Small intestine (tissue), 7 donors: Measurements from ENCODE around the gene ARL6IP4. TPM values are rescaled to one million over a fixed set of nuclear protein-coding genes. Genes with fewer than 3 reads are reported as not detected.

ENCODE experiments used
- DNase-seq, 2 donors: peaks; one replicate each; pipeline versions ENCODE4 v3.0.0 to v3.0.0-alpha.2; 2013
- FAIRE-seq: peaks from 2 replicates; lab custom pipeline; 2012; peaks lifted over from hg19 to GRCh38; lab: Jason Lieb, UNC
- H3K27ac ChIP-seq, 3 donors: one replicate each; pipeline ENCODE4 v1.5.1; 2013; ENCODE audit warnings: low read length in 2 of 3, mild to moderate bottlenecking in 2 of 3, control low read depth in 1 of 3, inconsistent platforms in 1 of 3, low read depth in 1 of 3, moderate library complexity in 1 of 3
- H3K27me3 ChIP-seq, 3 donors: one replicate each; pipeline ENCODE4 v1.6.1; 2013; ENCODE audit warnings: low read length in 3 of 3, inconsistent platforms in 1 of 3; ENCODE audit not compliant: control insufficient read depth in 3 of 3, insufficient read depth in 3 of 3
- H3K36me3 ChIP-seq, 3 donors: one replicate each; pipeline ENCODE4 v1.6.1; 2013; ENCODE audit warnings: low read length in 3 of 3, inconsistent platforms in 1 of 3, low read depth in 1 of 3, mild to moderate bottlenecking in 1 of 3, moderate library complexity in 1 of 3; ENCODE audit not compliant: control insufficient read depth in 3 of 3, insufficient read depth in 2 of 3
- H3K4me1 ChIP-seq, 3 donors: one replicate each; pipeline ENCODE4 v1.6.1; 2013; ENCODE audit warnings: low read length in 2 of 3, inconsistent platforms in 1 of 3, low read depth in 1 of 3, mild to moderate bottlenecking in 1 of 3, moderate library complexity in 1 of 3; ENCODE audit not compliant: control insufficient read depth in 3 of 3, insufficient read depth in 2 of 3
- H3K4me3 ChIP-seq, 3 donors: one replicate each; pipeline ENCODE4 v1.5.1; 2013; ENCODE audit warnings: low read length in 3 of 3, control low read depth in 1 of 3, inconsistent platforms in 1 of 3, low read depth in 1 of 3, mild to moderate bottlenecking in 1 of 3, moderate library complexity in 1 of 3
- H3K9me3 ChIP-seq, 2 donors: one replicate each; pipeline ENCODE4 v1.6.1; 2013; ENCODE audit warnings: low read depth in 1 of 2, low read length in 1 of 2; ENCODE audit not compliant: control insufficient read depth in 2 of 2, insufficient read depth in 1 of 2
- WGBS, 3 donors: extraction: QIAGEN DNeasy Blood & Tissue Kit; methylation state at CpG; one replicate each; pipeline ENCODE4 v1.1.7; 2013; 5-methylcytosine and 5-hydroxymethylcytosine counted together
- polyA plus RNA-seq, 4 donors: library from polyadenylated mRNA; stranded (reverse) in 3 of 4; unstranded in 1 of 4; fragments of 200-250 nt in 3 of 4; fragments of 120-200 nt in 1 of 4; gene quantifications; one replicate each; pipeline versions ENCODE4 v1.2.1 to v1.2.3, GENCODE V29; 2013
- donor health status: healthy with polysubstance abuse.
- donor health status: control.
- donor health status: control.
- donor health status: Bipolar disorder and iron deficiency.
- donor health status: healthy.

Gene ARL6IP4
- polyA plus RNA-seq, 4 donors, result 197 to 434 (median 332) TPM

DNA sequence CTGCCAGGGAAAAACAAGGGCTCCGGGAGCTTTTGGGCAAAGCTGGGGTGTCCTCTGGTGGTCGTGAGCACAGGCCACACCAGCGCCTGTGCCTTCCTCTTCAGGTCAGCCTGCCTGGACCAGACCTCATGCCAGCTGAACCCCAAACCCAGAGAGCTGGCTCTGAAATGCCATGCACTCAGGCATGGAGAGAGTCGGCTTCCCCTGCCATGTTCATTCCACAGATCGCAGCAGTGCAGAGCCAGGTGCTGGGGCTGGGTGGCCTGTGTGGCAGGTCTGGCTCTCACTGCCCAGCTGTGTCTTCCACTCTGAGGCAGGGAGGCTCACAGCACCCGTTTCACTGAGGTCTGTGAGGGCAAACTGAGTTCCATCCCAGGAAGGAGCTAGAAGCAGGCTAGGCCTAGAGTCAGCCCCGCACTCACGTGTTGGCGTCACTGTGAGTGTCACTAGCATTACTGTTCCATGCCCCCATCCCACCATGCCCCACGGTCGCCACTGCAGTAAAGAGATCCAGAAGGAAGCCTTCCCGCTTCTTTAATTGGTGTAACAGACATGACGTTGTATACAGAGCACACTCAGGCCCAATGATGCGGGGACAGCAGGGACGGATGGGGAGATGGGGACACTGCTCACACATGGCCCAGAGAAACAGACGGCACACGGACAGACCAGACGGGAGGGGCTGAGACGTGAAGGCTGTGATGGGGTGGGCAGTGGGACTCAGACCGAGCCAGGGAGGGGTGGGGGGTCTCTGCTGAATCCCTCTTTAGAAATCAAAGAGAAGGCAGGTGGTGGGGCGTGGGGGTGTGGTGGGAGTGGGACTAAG is 2.7 kb downstream of the ARL6IP4 start:
- 79 to 86% (median 79%) methylated on average over 21 of the region's 21 CpGs for WGBS, 3 donors
- Histone ChIP-seq H3K27me3 (no peaks in the 10 kb centered on the region), H3K4me3 (no peak overlapping the region), H3K4me1 (peaks cover 4 to 52% (median 10%) of the 10 kb centered on the region in 3 donors), H3K36me3 (peaks cover 0 to 72% (median 8%) of the 10 kb centered on the region in 3 donors), H3K9me3 (no peaks in the 10 kb centered on the region), H3K27ac (peak overlapping the region in 1 of 3 donors; percentile 82)
- DNase-seq (no peak), FAIRE-seq (no peak)

DNA sequence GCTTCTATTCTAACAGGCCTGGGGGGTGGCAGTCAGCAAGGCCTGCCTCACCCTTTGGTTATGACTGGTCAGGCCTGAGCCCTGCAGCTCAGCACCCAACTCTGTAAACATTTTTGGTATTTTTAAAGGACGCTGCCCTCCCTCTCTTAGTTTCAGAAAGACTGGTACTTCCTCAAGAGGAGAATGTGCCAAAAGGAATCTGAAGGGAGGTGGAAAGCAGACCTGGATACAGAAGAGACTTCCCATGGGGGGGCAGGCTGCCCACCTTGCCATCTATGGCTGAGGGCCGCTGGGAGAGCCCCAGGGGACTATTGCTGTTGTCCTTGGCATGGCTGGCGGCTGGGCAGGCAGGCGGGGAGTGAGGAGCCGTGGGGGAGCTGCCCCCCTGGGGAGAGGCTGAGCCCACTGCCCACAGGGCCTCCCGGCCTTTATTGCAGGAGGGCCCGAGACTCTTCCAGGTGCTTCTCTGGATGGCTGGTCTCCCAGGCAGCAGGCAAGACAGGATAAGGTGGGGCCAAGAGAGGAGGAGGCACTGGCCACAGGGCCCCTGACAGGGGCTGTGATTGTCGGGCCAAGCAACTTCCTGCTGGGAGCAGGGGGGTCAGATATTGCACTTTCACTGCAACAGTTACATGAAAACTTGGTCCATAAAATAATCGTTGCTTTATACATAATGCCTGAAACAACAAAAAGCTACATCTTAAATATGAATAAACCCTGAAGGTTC is 3.5 kb downstream of the ARL6IP4 start:
- DNase-seq, result peak in 1 of 2 donors; percentile 74
- H3K9me3 ChIP-seq, result no peaks in the 10 kb centered on the region
- FAIRE-seq, result no peak
- peak overlapping the region; percentile 10 to 82 (median 30) for H3K27ac ChIP-seq
- H3K4me3 ChIP-seq, result peak overlapping the region in 1 of 3 donors; percentile 7
- H3K4me1 ChIP-seq, result peaks cover 4 to 49% (median 10%) of the 10 kb centered on the region in 3 donors
- peaks cover 0 to 72% (median 8%) of the 10 kb centered on the region in 3 donors for H3K36me3 ChIP-seq
- 42 to 52% (median 46%) methylated on average over 9 of the region's 9 CpGs for WGBS, 3 donors
- no peaks in the 10 kb centered on the region for H3K27me3 ChIP-seq

DNA sequence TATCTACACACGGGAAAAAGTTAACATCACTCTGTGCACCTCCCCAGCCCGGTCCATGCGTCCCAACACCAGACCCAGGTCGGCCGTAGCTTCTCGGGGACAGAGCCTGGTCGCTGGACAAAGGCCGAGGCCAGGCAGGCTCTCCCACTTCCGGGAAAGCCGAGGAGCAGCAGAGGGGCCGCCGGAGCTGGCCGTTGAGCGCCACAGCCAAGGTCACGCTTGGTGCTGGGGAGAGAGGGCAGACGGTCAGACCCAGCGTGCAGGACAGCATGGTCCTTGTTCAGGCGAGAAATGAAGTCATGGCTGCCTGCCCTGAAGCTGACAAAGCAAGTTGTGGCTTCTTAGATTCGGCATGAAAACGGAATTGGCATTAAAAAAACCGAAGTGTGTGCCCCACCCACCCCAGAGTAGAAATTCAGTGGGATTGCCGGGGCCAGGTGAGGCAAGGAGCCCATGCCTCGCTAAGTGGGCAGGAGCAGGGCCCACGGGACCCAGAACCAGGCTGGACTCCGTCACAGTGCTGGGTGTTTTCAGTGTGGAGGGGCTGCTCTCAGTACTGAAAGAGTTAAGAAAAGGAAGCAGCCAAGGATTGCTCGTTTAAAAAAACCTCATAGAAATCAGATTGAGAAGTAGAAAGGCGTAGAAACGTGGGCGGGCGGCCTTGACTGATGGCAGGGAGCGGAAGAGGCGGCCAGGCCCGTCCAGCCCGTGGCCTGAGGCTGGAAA is 4.3 kb downstream of the ARL6IP4 start:
- Histone ChIP-seq H3K4me1 (peaks cover 4 to 41% (median 5%) of the 10 kb centered on the region in 3 donors), H3K27me3 (no peaks in the 10 kb centered on the region), H3K4me3 (no peak overlapping the region), H3K9me3 (no peaks in the 10 kb centered on the region), H3K36me3 (peaks cover 0 to 72% (median 8%) of the 10 kb centered on the region in 3 donors), H3K27ac (peak overlapping the region in 2 of 3 donors; percentile 46 to 82)
- no peak for FAIRE-seq
- DNase-seq, result peak in 1 of 2 donors; percentile 52
- 44 to 65% (median 58%) methylated on average over 34 of the region's 34 CpGs for WGBS, 3 donors

DNA sequence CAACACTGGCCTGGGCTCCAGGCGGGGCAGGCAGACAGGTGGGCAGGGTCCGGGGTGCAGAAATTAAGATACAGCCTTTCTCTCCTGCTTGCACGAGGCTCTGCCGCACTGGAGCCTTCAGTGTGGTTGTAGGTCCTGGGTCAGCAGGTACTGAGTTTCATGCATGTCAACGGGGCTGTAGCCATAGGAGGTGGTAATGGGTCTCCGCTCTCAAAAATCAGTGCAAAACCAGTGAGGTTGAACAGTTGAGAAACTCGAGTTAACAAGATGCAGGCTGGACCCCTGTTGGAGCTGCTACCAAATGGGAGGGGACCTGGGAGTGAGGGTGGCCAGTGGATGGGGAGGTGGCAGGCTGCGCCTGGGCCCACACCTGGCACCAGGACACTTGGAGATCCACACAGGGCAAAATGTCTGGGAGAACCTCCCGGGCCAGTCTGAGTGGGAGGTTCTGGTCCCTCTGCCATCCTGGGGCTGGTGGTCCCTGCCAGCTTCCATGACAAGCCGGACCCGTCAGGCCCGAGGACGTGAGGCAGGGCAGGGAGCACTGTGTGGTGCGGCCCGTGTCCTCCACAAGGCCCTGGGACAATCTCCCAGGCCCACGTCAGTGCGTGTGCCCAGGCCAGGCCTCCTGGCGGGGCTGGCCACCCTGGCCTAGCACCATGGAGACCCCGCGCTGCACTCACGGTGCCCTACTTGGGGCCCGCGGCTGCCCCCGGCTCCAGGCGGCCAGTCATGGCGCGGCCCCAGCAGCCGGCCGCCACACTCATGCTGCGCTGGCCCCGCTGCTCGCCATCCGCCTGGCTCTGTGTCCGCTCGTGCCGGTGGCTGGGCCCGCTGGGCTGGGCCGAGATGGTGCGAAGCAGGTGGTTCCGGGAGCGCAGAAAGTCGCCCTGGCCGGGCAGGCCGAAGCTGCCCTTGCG is 5.1 kb downstream of the ARL6IP4 start:
- no peaks in the 10 kb centered on the region for H3K27me3 ChIP-seq
- no peak for FAIRE-seq
- H3K4me3 ChIP-seq, result no peak overlapping the region
- peaks cover 0 to 80% (median 8%) of the 10 kb centered on the region in 3 donors for H3K36me3 ChIP-seq
- peaks cover 4 to 39% (median 4%) of the 10 kb centered on the region in 3 donors for H3K4me1 ChIP-seq
- no peaks in the 10 kb centered on the region for H3K9me3 ChIP-seq
- H3K27ac ChIP-seq, result peak overlapping the region in 2 of 3 donors; percentile 46 to 82
- no peak for DNase-seq
- 89 to 92% (median 90%) methylated on average over 29 to 45 of the region's 45 CpGs for WGBS, 3 donors

DNA sequence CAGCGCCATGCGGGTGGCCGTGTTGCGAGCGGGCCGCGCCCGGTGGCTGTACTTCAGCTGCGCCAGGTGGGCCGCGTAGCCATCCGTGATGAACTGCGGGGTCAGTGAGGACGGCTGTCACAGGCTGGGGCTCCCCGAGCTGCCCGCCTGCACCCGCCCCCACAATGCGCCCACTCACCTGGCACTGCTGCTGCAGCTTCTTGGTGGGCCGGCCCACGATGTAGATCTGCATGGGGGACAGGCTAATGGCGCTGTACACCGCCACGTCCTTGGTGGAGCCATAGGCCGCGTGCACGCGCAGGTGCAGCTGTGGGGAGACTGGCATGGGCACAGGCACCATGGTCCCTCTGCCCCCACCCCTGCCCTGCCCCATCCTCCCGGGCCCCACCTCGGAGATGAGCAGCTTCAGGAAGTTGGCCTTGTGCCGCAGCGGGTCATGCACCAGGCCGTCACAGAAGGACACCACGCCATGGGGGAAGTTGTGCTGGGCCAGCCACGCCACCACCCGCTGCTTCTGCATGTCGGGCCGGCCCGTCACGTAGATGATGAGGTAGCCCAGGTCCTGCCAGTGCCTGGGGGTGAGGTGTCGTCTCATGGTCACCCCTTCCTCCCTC is 5.9 kb downstream of the ARL6IP4 start:
- no peak overlapping the region for H3K27ac ChIP-seq
- FAIRE-seq (no peak), DNase-seq (no peak)
- WGBS, 3 donors, result 95 to 97% (median 96%) methylated on average over 36 to 40 of the region's 40 CpGs
- no peak overlapping the region for H3K4me3 ChIP-seq
- no peaks in the 10 kb centered on the region for H3K9me3 ChIP-seq
- no peaks in the 10 kb centered on the region for H3K27me3 ChIP-seq
- peaks cover 0 to 86% (median 8%) of the 10 kb centered on the region in 3 donors for H3K36me3 ChIP-seq
- H3K4me1 ChIP-seq, result peaks cover 4 to 39% (median 4%) of the 10 kb centered on the region in 3 donors

DNA sequence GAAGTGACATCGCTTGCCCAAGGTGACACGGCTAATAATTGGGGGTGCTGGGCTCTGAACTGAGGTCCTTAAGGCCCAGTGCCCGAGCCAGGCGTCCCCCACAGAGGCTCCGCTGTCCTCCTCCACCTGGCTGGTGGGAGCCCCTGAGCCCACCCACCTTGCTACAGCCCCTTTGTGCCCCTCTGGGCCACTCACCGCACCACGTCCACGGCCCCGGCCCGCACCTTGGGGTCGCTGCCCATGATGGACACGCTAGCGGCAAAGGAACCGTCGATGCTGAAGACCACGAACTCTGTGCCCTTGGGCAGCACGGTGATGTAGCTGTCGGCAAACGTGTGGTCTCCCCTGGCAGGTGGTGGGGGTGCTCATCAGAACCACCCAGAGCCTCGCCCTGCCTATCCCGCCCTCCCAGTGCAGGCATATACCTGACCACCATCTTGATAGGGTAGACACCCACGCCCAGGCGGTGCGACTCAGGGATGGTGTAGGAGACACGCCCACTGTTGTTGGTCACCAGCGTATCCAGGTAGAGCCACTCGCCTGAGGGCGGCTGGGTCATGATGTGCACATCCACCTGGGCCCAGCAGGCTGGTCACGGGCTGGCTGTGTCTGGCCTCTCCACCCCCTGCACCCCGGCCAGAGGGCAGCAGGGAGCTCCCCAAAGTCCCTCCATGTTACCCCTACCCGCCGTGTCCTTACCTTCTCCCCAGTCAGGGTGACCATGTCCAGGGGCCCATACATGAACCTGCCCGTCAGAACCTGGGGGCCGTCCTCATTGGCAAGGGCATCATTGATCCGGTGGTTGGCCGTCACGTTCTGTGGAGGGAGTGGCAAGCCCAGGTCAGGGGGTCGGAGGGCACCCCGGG is 6.8 kb downstream of the ARL6IP4 start:
- no peak for DNase-seq
- Histone ChIP-seq H3K36me3 (peaks cover 0 to 87% (median 8%) of the 10 kb centered on the region in 3 donors), H3K4me1 (peaks cover 0 to 31% (median 0%) of the 10 kb centered on the region in 3 donors), H3K27me3 (no peaks in the 10 kb centered on the region), H3K4me3 (no peak overlapping the region), H3K9me3 (no peaks in the 10 kb centered on the region), H3K27ac (no peak overlapping the region)
- 91 to 92% (median 91%) methylated on average over 37 to 39 of the region's 39 CpGs for WGBS, 3 donors
- FAIRE-seq, result no peak
